ENCODE measurements around the gene OPRL1.

OPRL1 gene

GRCh38 chr20:64042054-64042781 is 37.7 kb upstream of the OPRL1 start:
- no peak for DNase-seq

- no peak for DNase-seq
Measured at GRCh38 chr20:64043768-64044167, 36.1 kb upstream of the OPRL1 start.

DNA sequence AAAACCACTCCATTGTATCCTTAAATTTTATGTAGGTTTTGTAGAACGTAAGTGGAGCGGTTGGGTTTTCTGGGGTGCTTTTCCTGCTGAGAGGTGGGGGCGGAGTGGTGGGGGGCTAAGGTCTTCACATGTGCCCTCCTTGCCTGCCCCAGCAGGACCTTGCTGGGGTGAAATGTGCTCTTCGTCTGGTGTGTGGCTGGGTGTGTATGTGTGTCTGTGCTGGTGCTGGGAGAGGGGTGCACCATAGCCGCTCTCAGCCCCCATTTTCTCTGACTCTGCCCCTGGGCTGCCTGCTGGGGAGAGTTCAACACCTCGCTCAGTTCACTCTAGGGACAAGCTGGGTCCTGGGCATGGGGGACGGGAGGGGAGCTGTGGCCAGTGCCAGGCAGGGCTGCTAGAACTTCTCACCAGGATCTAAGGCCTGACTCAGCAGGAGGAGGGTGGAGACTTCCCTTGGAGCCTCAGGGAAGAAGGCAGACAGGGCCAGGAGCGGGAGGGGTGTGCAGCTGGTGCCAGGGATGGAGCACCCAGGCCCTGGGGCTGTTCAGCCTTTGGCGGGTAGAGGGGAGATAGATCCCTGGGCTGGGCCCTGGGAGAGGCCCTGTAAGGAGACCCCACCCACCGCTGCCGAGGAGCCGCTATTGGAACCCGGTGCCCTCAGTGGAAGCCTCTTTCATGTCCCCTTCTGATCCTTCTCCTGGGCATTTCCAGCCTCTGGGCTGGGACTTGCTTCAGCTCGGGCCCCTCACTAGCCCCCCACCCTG is 35.2 kb upstream of the OPRL1 start:
- no peak for DNase-seq

- no peak for DNase-seq
Measured at GRCh38 chr20:64045346-64046011, 34.4 kb upstream of the OPRL1 start.

GRCh38 chr20:64047046-64047389 is 32.9 kb upstream of the OPRL1 start:
- no peak for DNase-seq

GRCh38 chr20:64047968-64048401 is 31.9 kb upstream of the OPRL1 start:
- DNase-seq, result no peak

DNA sequence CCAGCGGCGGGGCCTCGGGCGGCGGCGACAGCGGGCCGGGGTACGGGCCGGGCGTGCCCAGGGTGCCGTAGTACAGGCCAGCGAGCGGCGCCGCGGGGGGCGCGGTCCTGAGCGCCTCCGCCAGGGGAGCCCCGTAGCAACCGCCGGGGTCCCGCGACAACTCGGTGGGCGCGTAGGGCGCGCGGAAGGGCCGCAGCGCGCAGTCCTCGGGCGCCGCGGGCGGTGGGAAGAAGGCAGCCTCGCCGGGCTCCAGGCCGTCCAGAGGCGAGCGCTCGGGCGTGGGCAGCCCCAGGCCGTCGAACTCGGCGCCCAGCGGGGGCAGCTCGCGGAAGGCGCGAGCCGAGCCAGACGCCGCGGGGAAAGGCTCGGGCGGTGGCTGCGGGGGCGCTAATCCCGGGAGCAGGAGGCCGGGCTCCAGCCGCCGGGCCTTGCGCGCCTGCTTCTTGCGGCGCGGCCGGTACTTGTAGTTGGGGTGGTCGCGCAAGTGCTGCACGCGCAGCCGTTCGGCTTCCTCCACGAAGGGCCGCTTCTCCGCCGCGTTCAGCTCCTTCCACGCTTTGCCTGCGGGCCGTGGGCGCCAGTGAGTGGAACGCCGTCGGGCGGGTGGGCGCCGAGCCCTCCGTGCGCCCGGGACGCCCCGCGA is 31.4 kb upstream of the OPRL1 start:
- no peak for DNase-seq

GRCh38 chr20:64049060-64049877 is 30.6 kb upstream of the OPRL1 start, which contains the start of gene SOX18:
SOX18 (minus strand) TSS chr20:64049639; CDS start chr20:64049516, 123 bp downstream.
- DNase-seq, result peak; percentile 47

GRCh38 chr20:64049878-64050260 is 30.0 kb upstream of the OPRL1 start:
- no peak for DNase-seq

GRCh38 chr20:64050261-64051032 is 29.4 kb upstream of the OPRL1 start:
- DNase-seq, result no peak

- DNase-seq, result no peak
Measured at GRCh38 chr20:64051033-64051452, 28.8 kb upstream of the OPRL1 start.

DNA sequence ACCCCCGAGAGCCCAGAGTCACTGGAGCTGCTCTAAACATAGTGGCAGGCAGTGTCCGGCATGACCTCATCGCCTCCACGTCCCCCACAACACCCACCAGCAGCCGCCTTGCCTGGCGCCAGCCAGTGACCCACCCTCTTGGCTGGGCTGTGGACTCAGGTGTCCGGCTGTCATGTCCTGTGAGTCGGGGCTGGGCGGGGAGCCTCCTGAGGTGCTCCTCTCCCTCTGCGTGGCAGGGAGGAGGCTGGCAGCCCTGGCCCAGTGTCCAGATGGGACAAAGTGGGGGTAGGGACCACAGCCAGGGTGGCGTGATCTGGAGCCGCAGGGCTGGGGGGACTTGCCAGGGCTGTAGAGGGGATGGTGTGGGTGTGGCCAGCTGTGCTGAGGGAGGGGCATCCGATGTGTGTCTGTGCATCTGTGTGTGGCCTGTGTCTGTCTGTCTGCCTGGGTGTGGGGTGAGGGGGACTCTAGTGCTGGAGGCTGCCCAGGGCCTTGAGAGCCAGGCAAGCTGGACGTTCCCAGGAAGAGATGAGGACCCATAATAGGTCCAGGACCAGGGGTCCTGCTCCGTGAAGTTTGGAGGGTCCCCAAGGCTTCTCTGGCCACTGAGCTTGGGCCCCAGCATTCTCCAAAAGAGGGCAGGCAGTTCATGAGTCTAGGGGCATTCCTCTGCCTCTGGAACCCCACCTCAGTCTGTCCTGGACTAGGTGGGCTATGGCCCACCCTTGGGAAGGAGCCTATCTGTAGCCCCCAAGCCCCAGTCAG is 28.1 kb upstream of the OPRL1 start:
- no peak for DNase-seq

DNA sequence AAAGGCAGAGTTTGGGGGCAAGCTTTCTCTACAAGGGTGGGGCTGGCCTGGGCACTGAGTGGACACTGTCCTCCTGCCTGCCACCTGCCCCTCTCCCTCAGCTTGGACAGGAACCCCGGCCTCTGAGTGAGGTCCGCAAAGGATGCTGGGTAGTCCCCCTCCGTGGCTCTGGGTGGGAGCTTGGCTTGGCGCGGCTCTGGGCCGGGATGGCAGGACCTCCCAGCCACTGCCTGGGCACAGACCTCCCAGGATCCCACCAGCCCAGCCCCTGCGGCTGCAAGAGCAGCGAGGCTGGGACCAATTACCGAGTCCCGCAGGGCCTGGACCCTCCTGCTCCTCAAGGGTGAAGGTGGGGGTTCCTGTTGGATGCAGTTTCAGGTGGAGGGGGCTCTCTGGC is 27.6 kb upstream of the OPRL1 start:
- no peak for DNase-seq

DNA sequence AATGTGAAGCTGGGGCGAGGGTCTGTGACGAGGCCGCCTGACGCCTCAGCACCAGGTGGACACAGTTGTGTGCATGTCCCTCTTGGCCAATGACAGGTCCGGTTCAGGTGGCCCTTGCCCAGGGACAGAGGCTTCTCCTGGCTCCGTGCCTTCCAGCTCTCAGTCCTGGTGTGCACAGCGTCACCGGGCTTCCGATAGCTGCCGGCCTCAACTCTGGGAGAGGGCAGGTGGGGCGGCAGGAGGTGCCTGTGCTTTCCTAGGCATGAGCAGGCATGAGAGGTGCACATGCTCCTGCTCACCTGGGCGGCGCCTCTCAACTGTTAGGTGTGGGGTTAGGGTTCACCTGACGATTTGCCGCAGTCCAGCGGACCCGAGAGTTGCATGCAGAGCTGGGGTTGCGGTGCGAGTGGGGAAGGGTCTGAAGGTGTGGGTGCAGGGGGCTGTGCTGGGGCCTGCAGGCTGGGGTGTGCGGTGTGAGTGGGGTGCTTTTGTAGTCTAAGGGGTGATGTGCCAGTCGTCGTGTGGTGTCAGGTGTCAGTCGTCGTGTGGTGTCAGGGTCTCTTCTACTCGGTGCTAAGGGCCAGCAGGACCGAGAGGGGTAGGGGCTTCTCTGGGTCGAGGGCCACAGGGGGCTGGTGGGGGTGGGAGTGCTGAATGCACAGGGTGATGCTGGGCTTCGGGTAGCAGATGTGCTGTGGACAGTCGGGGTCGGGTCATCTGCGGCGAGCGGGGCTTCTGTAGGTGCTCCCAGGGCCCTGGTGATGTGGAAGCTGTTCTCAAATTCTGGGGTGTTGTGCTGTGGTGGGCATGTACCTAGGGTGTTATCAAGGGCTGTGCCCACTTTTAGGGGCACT is 26.7 kb upstream of the OPRL1 start:
- no peak for DNase-seq

GRCh38 chr20:64053841-64054661 is 25.8 kb upstream of the OPRL1 start:
- no peak for DNase-seq

DNA sequence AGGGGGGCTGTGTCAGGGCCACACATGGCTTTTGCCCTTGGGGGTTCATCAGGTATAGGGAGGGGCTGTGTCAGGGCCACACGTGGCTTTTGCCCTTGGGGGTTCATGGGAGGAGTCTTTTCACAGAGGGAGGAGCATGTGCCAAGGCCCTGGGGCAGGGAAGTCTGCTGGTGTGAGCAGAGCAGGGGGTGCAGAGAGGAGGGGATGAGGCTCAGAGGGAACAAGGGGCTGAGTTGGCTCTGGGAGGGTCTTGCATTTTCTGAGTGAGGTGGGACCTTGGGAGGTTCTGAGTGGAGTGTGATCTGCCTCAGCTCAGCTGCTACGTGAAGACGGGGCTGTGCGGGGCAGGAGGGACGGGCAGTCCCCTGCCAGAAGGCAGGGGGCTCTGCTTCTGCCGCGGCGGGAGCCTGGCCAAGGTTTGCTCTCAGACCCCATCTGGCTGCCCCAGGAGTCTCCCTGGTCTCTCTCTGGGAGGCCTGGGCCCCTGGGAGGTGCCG is 24.4 kb upstream of the OPRL1 start:
- no peak for DNase-seq

GRCh38 chr20:64055893-64056638 is 23.8 kb upstream of the OPRL1 start:
- DNase-seq, result no peak

DNA sequence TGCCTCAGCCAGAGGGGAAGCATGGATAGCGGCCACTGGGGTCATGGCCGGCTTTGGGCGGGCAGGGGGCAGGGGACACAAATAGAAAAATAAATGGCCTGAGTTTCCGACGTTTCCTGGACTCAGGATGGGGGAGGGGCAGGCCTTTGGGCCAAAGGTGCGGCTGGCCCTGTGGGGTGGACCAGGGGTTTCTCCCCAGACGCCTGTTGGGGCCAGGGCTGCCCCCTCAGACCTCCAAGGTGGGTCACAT is 23.3 kb upstream of the OPRL1 start:
- DNase-seq, result no peak
